ENCODE data around the gene EID2B.

The EID2B gene

GRCh38 chr19:39515551-39516191, 17.0 kb downstream of the EID2B start:
- CTCF ChIA-PET, result interaction anchor here (1.1 to 7.0 kb wide), 3 partner anchors 13 to 118 kb away, joined by 3 to 28 read pairs (median 15); partner anchors contain the start of gene EID2B
- POLR2A ChIA-PET, result no interaction called here
- no peak overlapping the region; the same call in none of the 2 replicates for H3K4me3 ChIP-seq (ENCODE audit: low read depth, low read length)
- DNase-seq (ENCODE audit: low read depth, low spot score), result no peak
- no peak for TF ChIP-seq CTCF (IDR thresholded peaks at IDR 0.05; ENCODE audit: insufficient read depth, low read length, missing control alignments)

DNA sequence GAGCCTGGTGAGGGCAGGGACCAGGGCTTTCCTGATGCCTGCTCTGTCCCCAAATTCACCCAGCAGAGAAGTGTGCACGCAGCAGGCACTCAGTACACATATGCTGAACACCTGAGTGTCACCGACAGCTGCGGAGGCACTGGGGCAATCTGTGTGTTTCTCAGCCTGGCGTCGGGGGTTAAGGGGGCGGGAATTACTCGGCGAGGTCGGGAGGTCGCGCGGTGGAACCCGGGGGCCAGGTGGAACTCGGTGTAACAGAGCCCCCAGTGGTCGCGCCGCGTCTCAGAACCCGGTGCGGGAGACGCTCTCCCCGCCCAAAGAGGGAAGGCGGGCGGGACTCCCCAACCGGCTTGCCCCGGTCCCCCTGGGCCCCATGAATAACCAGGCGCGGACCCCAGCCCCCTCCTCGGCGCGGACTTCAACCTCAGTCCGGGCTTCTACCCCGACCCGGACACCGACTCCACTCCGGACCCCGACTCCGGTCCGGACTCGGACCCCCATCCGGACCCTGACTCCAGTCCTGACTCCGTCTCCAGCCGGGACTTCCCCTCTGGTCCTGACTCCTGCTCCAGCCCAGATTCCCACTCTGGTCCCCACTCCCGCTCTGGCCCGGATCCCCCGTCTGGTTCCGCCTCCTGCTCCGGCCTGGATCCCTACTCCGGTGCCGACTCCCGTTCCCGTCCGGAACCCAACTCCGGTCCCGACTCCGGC, 17.7 kb downstream of the EID2B start, which contains the start of gene SELENOV:
Gene SELENOV (plus strand): TSS at position 300 of the 711 bp plus-strand sequence. CDS start 74 bp downstream, at position 374.
- no peak for DNase-seq (ENCODE audit: low read depth, low spot score)
- no peak within 1 kb of the TSS; the same call in none of the 2 replicates for H3K4me3 ChIP-seq (ENCODE audit: low read depth, low read length)
- POLR2A ChIA-PET, result no interaction called here
- no peak for TF ChIP-seq CTCF (IDR thresholded peaks at IDR 0.05; ENCODE audit: insufficient read depth, low read length, missing control alignments)
- CTCF ChIA-PET, result interaction anchor here (1.1 to 7.0 kb wide), 3 partner anchors 12 to 117 kb away, joined by 3 to 28 read pairs (median 15); partner anchors contain the start of gene EID2B

DNA sequence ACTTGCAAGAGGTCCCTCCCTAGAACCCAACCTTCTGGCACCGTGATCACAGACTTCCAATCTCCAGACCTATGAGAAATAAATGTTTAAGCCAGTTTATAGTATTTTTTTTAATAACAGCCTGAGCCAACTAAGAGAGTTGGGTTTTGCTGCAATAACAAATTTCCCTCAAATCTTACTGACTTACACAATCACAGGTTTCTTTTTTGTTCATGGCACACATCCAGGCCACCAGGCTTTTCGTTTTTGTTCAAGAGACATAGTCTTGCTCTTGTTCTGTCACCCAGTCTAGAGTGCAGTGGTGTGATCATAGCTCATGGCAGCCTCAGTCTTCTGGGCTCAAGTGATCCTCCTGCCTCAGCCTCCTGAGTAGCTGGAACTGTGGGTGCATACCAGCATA, 19.7 kb downstream of the EID2B start:
- no peak for TF ChIP-seq CTCF (IDR thresholded peaks at IDR 0.05; ENCODE audit: insufficient read depth, low read length, missing control alignments)
- DNase-seq (ENCODE audit: low read depth, low spot score), result no peak
- H3K4me3 ChIP-seq (ENCODE audit: low read depth, low read length), result no peak overlapping the region
- ChIA-PET CTCF (interaction anchor here (3.6 to 7.0 kb wide), 2 partner anchors 10 to 20 kb away, joined by 15 to 28 read pairs; partner anchors contain the start of gene EID2B), POLR2A (no interaction called here)

DNA sequence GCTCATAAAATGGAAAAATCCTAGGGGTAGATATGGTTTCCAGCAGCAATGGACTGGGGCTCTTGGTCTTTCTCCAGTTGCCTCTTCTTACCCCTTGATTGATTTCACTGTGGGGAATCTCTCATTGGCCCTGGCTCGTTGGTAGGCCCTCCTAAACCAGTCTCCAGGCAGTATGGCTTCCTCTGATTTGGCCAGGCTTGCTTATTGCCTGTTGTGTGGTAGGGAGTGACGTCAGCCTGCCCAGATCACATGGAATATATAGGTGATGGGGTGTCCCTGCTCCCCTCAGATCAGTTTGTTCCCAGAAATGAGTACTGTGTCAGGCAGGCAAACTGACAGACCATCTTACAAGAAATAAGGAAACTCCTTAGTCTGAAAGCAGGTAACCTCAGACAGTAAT, 23.4 kb downstream of the EID2B start:
- no peak for TF ChIP-seq CTCF (IDR thresholded peaks at IDR 0.05; ENCODE audit: insufficient read depth, low read length, missing control alignments)
- H3K4me3 ChIP-seq (ENCODE audit: low read depth, low read length), result no peak overlapping the region
- POLR2A ChIA-PET, result no interaction called here
- DNase-seq (ENCODE audit: low read depth, low spot score), result no peak
- CTCF ChIA-PET, result interaction anchor here (7.0 kb wide), 1 partner anchor 24 kb away, joined by 28 read pairs; the partner anchor contains the start of gene EID2B

DNA sequence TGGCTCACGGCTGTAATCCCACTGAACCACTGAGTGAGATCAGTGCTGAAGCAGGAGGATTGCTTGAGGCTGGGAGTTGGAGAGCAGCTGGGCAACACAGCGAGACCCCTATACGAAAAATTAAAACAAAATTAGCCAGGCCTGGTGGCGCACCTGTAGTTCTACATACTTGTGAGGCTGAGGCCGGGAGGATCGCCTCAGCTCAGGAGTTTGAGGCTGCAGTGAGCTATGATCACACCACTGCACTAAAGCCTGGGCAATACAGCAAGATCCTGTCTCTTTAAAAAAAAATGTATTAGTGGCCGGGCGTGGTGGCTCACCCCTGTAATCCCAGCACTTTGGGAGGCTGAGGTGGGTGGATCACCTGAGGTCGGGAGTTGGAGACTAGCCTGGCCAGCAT, 24.0 kb downstream of the EID2B start:
- no peak for DNase-seq (ENCODE audit: low read depth, low spot score)
- TF ChIP-seq CTCF (IDR thresholded peaks at IDR 0.05; ENCODE audit: insufficient read depth, low read length, missing control alignments), result no peak
- CTCF ChIA-PET, result interaction anchor here (1.5 to 7.0 kb wide), 2 partner anchors 25 to 28 kb away, joined by 3 to 28 read pairs; partner anchors contain the start of gene EID2B
- POLR2A ChIA-PET, result no interaction called here
- no peak overlapping the region for H3K4me3 ChIP-seq (ENCODE audit: low read depth, low read length)
